H1 (cell line): ENCODE results near the gene MAGOH. TPM values are rescaled to one million over a fixed set of nuclear protein-coding genes. Genes with fewer than 3 reads are reported as not detected.
A peak's percentile ranks its signal among the peaks of the same experiment; 100 is the strongest.

Experiments
- CTCF ChIA-PET: fragments of 300-600 bp; sonication (Branson Sonifier 250); formaldehyde crosslinking; loops from one replicate; lab custom pipeline; 2021; ENCODE audit not compliant: partially characterized antibody; lab: Charles Lee
- POLR2A ChIA-PET: fragments of 300-600 bp; sonication (Branson Sonifier 250); formaldehyde crosslinking; loops from one replicate; lab custom pipeline; 2021; ENCODE audit warnings: inconsistent platforms; ENCODE audit not compliant: partially characterized antibody; lab: Charles Lee
- DNase-seq, 2 experiments: peaks; one replicate each; pipeline versions ENCODE4 v3.0.0 to v3.0.0-alpha.2; 2010 to 2022; ENCODE audit warnings: low spot score in 2 of 2, low read depth in 1 of 2, mixed read lengths in 1 of 2
- FAIRE-seq: peaks from 2 replicates; lab custom pipeline; 2011; peaks lifted over from hg19 to GRCh38; lab: Jason Lieb, UNC
- H2AFZ ChIP-seq: 2 replicates; pipeline ENCODE4 v1.8.1; 2012; ENCODE audit warnings: low read length, inconsistent platforms
- H2AK5ac ChIP-seq: 2 replicates; pipeline ENCODE4 v1.6.1; 2013; ENCODE audit warnings: low read depth, low read length
- H2BK120ac ChIP-seq: replicated peaks from 2 replicates; pipeline ENCODE3; 2013; ENCODE audit warnings: low read depth, low read length, inconsistent platforms
- H2BK12ac ChIP-seq: 2 replicates; pipeline ENCODE4 v1.6.1; 2013; ENCODE audit warnings: low read depth, low read length
- H2BK15ac ChIP-seq: 2 replicates; pipeline ENCODE4 v1.6.1; 2013; ENCODE audit warnings: low read length
- H2BK20ac ChIP-seq: 2 replicates; pipeline ENCODE4 v1.6.1; 2013; ENCODE audit warnings: low read length
- H2BK5ac ChIP-seq: 2 replicates; pipeline ENCODE4 v1.6.1; 2013; ENCODE audit warnings: low read depth, low read length
- H3K14ac ChIP-seq: 2 replicates; pipeline ENCODE4 v1.6.1; 2013; ENCODE audit warnings: inconsistent platforms; ENCODE audit not compliant: insufficient read length
- H3K18ac ChIP-seq: 2 replicates; pipeline ENCODE4 v1.6.1; 2013; ENCODE audit warnings: low read length; ENCODE audit errors: extremely low read depth
- H3K23ac ChIP-seq: 2 replicates; pipeline ENCODE4 v1.6.1; 2013; ENCODE audit warnings: inconsistent platforms; ENCODE audit not compliant: insufficient read length
- H3K23me2 ChIP-seq: 2 replicates; pipeline ENCODE4 v1.6.1; 2013; ENCODE audit warnings: low read depth, low read length
- H3K27ac ChIP-seq: 2 replicates; pipeline ENCODE4 v1.6.1; 2011; ENCODE audit warnings: low read depth, low read length, inconsistent platforms
- H3K27me3 ChIP-seq, 4 experiments: replicated peaks in 1 of 4; 1 replicate in 1 of 4; 2 replicates in 3 of 4; pipeline versions ENCODE4 v1.6.1 to v1.8.1; 2011 to 2013; ENCODE audit warnings: low read length in 3 of 4, mild to moderate bottlenecking in 3 of 4, inconsistent platforms in 2 of 4, mixed read lengths in 2 of 4, moderate library complexity in 1 of 4; ENCODE audit not compliant: control insufficient read depth in 3 of 4, insufficient read depth in 3 of 4; ENCODE audit errors: extremely low read depth in 1 of 4
- H3K36me3 ChIP-seq, 4 experiments: 2 replicates each; pipeline versions ENCODE4 v1.6.1 to v1.8.1; 2011 to 2013; ENCODE audit warnings: mild to moderate bottlenecking in 4 of 4, low read length in 3 of 4, moderate library complexity in 2 of 4, control low read depth in 1 of 4, inconsistent platforms in 1 of 4; ENCODE audit not compliant: insufficient read depth in 4 of 4, control insufficient read depth in 2 of 4
- H3K4ac ChIP-seq: replicated peaks from 2 replicates; pipeline ENCODE3; 2013; ENCODE audit warnings: low read length, low read depth, mixed read lengths, inconsistent platforms; ENCODE audit not compliant: insufficient read length
- H3K4me1 ChIP-seq, 4 experiments: replicated peaks in 1 of 4; 1 replicate in 1 of 4; 2 replicates in 3 of 4; pipeline versions ENCODE4 v1.6.1 to v1.8.1; 2011 to 2013; ENCODE audit warnings: low read length in 3 of 4, inconsistent platforms in 2 of 4, mixed read lengths in 1 of 4; ENCODE audit not compliant: insufficient read depth in 4 of 4, control insufficient read depth in 3 of 4
- H3K4me2 ChIP-seq, 2 experiments: 2 replicates each; pipeline versions ENCODE4 v1.6.1 to v1.8.1; 2011 to 2013; ENCODE audit warnings: low read depth in 2 of 2, low read length in 2 of 2, control low read depth in 1 of 2, inconsistent platforms in 1 of 2, mild to moderate bottlenecking in 1 of 2; ENCODE audit not compliant: insufficient read depth in 1 of 2
- H3K4me3 ChIP-seq, 4 experiments: fragments of 200-600, 300-600 bp in 1 of 4; sonication (generic), shearing (Covaris generic), sonication (Bioruptor Twin) in 1 of 4; 2 replicates each; pipeline versions ENCODE4 v1.5.1 to v1.8.1; 2011 to 2016; ENCODE audit warnings: low read length in 4 of 4, low read depth in 3 of 4, control low read depth in 2 of 4, inconsistent platforms in 2 of 4, mild to moderate bottlenecking in 2 of 4, mixed read lengths in 1 of 4, moderate library complexity in 1 of 4; ENCODE audit not compliant: insufficient read depth in 2 of 4; ENCODE audit errors: extremely low read depth in 1 of 4
- H3K56ac ChIP-seq: replicated peaks from 2 replicates; pipeline ENCODE3; 2013; ENCODE audit warnings: low read depth, mild to moderate bottlenecking, mixed read lengths, low read length, inconsistent platforms; ENCODE audit not compliant: insufficient read length
- H3K79me1 ChIP-seq: 2 replicates; pipeline ENCODE4 v1.6.1; 2013; ENCODE audit warnings: low read depth, low read length, control low read depth
- H3K79me2 ChIP-seq, 2 experiments: 2 replicates each; pipeline versions ENCODE4 v1.6.1 to v1.8.1; 2012 to 2013; ENCODE audit warnings: low read length in 2 of 2, mild to moderate bottlenecking in 2 of 2, inconsistent platforms in 1 of 2; ENCODE audit not compliant: insufficient read depth in 2 of 2, control insufficient read depth in 1 of 2
- H3K9ac ChIP-seq, 4 experiments: replicated peaks in 1 of 4; 1 replicate in 1 of 4; 2 replicates in 3 of 4; pipeline versions ENCODE4 v1.6.1 to v1.8.1; 2011 to 2013; ENCODE audit warnings: low read depth in 3 of 4, low read length in 3 of 4, control low read depth in 2 of 4, mild to moderate bottlenecking in 2 of 4, moderate library complexity in 2 of 4, inconsistent platforms in 1 of 4; ENCODE audit errors: extremely low read depth in 1 of 4
- H3K9me3 ChIP-seq, 2 experiments: 2 replicates each; pipeline versions ENCODE4 v1.6.1 to v1.8.1; 2012 to 2013; ENCODE audit warnings: mild to moderate bottlenecking in 2 of 2, moderate library complexity in 2 of 2, control low read depth in 1 of 2, inconsistent platforms in 1 of 2, low read depth in 1 of 2, low read length in 1 of 2, mixed read lengths in 1 of 2; ENCODE audit not compliant: insufficient read depth in 2 of 2
- H4K20me1 ChIP-seq, 2 experiments: replicated peaks in 1 of 2; 2 replicates each; pipeline versions ENCODE3 to v1.8.1; 2011 to 2013; ENCODE audit warnings: inconsistent platforms in 2 of 2, low read length in 2 of 2, mild to moderate bottlenecking in 1 of 2; ENCODE audit not compliant: insufficient read depth in 2 of 2, control insufficient read depth in 1 of 2
- H4K5ac ChIP-seq: 2 replicates; pipeline ENCODE4 v1.6.1; 2013; ENCODE audit warnings: low read length, low read depth, mixed read lengths, inconsistent platforms; ENCODE audit not compliant: insufficient read length
- H4K8ac ChIP-seq: 2 replicates; pipeline ENCODE4 v1.8.0; 2013; ENCODE audit warnings: mild to moderate bottlenecking, moderate library complexity, low read length, inconsistent platforms; ENCODE audit not compliant: insufficient read depth; ENCODE audit errors: extremely low read depth
- H4K91ac ChIP-seq: replicated peaks from 2 replicates; pipeline ENCODE3; 2013; ENCODE audit warnings: low read length, mixed read lengths, inconsistent platforms; ENCODE audit not compliant: insufficient read length
- BRCA1 ChIP-seq: IDR thresholded peaks from 2 replicates; pipeline ENCODE4 v1.6.1; 2012; ENCODE audit warnings: low read depth, low read length, improper control_type of control experiment
- RAD21 ChIP-seq, 2 experiments: IDR thresholded peaks in 1 of 2; conservative IDR thresholded peaks in 1 of 2; 2 replicates each; pipeline ENCODE4 v1.6.1; 2011; ENCODE audit warnings: low read depth in 2 of 2, low read length in 2 of 2, improper control_type of control experiment in 1 of 2, inconsistent platforms in 1 of 2, mild to moderate bottlenecking in 1 of 2, moderate library complexity in 1 of 2
- WGBS, 2 experiments: shearing (Covaris generic) in 1 of 2; methylation state at CpG; one replicate each; pipeline versions ENCODE4 v1.1.6 to v1.1.7; 2013 to 2015; ENCODE audit warnings: low lambda C conversion rate in 2 of 2, mixed read lengths in 2 of 2, inconsistent platforms in 1 of 2, low coverage in 1 of 2, missing lambda C conversion rate in 1 of 2; ENCODE audit not compliant: insufficient replicate concordance in 2 of 2, insufficient coverage in 1 of 2, insufficient read length in 1 of 2; ENCODE audit errors: extremely low coverage in 1 of 2, missing lambda C conversion rate in 1 of 2; 5-methylcytosine and 5-hydroxymethylcytosine counted together
- polyA plus RNA-seq, 7 experiments: library from polyadenylated mRNA; depleted of rRNA in 3 of 7; stranded (reverse) in 5 of 7; unstranded in 2 of 7; fragments of >200 nt in 5 of 7; fragments of 200-250 nt in 2 of 7; gene quantifications; 1 replicate in 5 of 7; 2 replicates in 1 of 7; 4 replicates in 1 of 7; pipeline versions ENCODE4 v1.2.1 to v1.2.3, GENCODE V29; 2011 to 2013; ENCODE audit warnings: missing spikeins in 2 of 7, mixed read lengths in 2 of 7
- total RNA-seq: library from RNA; stranded (reverse); fragmentation: NEBNext Ultra II Directional; extraction: Animal tissue kit (Norgen Biotek cat#: 25700); gene quantifications from 2 replicates; pipeline ENCODE4 v1.2.1, GENCODE V29; 2021

MAGOH gene
- total and polyA plus RNA-seq, 2 of the 8 experiments (the other 6 are each of a cell fraction or from before 2014, with no cell fraction given) = 46.9 to 74.3 TPM

- no peak overlapping the region for H3K4me2 ChIP-seq
- H3K4ac ChIP-seq = no peak overlapping the region
- no peak overlapping the region for H2AK5ac ChIP-seq
- no peak overlapping the region for H3K18ac ChIP-seq
- H4K5ac ChIP-seq = no peak overlapping the region
- no peak overlapping the region for H4K91ac ChIP-seq
- H3K79me1 ChIP-seq = no peaks in the 10 kb centered on the region
- H3K9me3 ChIP-seq = no peaks in the 10 kb centered on the region
- no peaks in the 10 kb centered on the region; a peak in 1 of 7 replicates for H3K4me1 ChIP-seq
- no peak overlapping the region for H4K8ac ChIP-seq
- H3K79me2 ChIP-seq = no peaks in the 10 kb centered on the region
- ChIA-PET CTCF (interaction anchor here (0.6 to 4.3 kb wide), 30 partner anchors 10 to 1456 kb away, joined by 3 to 51 read pairs (median 4); partner anchors contain the start of genes CPT2, ECHDC2 and PODN), POLR2A (interaction anchor here (1.4 kb wide), 1 partner anchor 66 kb away, joined by 3 read pairs; no protein-coding TSS in a partner anchor)
- H3K9ac ChIP-seq = no peak overlapping the region
- H2BK5ac ChIP-seq = no peak overlapping the region
- no peak overlapping the region for H2BK15ac ChIP-seq
- H2BK20ac ChIP-seq = no peak overlapping the region
- DNase-seq = no peak
- H3K23me2 ChIP-seq = no peaks in the 10 kb centered on the region
- no peaks in the 10 kb centered on the region for H3K36me3 ChIP-seq
- no peaks in the 10 kb centered on the region; a peak in 1 of 7 replicates for H3K27me3 ChIP-seq
- no peak overlapping the region for H2AFZ ChIP-seq
- H2BK12ac ChIP-seq = no peak overlapping the region; the same call in 1 of the 2 replicates
- H2BK120ac ChIP-seq = no peak overlapping the region
- H3K56ac ChIP-seq = no peak overlapping the region
- H3K14ac ChIP-seq = no peak overlapping the region
- H3K27ac ChIP-seq = no peak overlapping the region
- no peaks in the 10 kb centered on the region for H4K20me1 ChIP-seq
- TF ChIP-seq BRCA1 (no peak), RAD21 (IDR thresholded peaks at IDR 0.05 in 1 of 2, conservative IDR thresholded peaks at IDR 0.05 in 1 of 2; ENCODE audit: low read depth in 2 of 2, low read length in 2 of 2) (peak in 1 of 2 experiments; percentile 25; a peak in 1 of 4 replicates)
- H3K23ac ChIP-seq = no peak overlapping the region
- FAIRE-seq = no peak
- 83% methylated on average over 3 of the region's 3 CpGs; no CpG with 5 or more reads in 1 of the 2 experiments for WGBS, 2 experiments
- no peak overlapping the region for H3K4me3 ChIP-seq
Measured at GRCh38 chr1:53186533-53186932, 51.8 kb downstream of the MAGOH start.
